ENCODE measurements around the gene MYL6. TPM values are rescaled to one million over a fixed set of nuclear protein-coding genes. Genes with fewer than 3 reads are reported as not detected.

MYL6 gene
- total RNA-seq, 3 donors from 2014 or later = 1,884 to 3,185 (median 1,894) TPM

DNA sequence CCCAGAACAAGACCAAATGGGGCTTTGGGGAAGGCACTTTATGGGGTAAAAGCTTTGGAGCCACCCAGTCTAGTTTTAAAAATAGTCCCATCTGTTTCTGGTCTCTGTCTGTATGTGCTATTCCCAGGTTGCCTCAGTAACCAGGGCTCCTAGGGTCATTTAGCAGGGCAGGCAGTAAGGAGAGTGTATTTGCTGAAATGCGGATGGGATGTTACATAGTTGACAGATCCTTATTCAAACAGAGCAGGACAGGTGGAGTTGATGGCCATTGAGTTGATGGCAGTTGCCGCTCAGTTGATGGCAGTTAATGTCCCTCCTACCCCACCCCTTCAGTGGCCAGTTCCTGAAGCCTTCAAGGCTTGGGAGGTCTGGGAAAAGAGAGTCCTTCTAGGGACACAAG, 35.5 kb upstream of the MYL6 start:
- Histone ChIP-seq H3K4me3 (no peak overlapping the region), H3K36me3 (ENCODE audit: low read depth) (peaks cover 5% of the 10 kb centered on the region), H3K9me3 (no peaks in the 10 kb centered on the region), H3K4me1 (ENCODE audit: low read depth) (peaks cover 30% of the 10 kb centered on the region)
- DNase-seq (no peak), ATAC-seq (no peak)
- TF ChIP-seq, protein P1, sequence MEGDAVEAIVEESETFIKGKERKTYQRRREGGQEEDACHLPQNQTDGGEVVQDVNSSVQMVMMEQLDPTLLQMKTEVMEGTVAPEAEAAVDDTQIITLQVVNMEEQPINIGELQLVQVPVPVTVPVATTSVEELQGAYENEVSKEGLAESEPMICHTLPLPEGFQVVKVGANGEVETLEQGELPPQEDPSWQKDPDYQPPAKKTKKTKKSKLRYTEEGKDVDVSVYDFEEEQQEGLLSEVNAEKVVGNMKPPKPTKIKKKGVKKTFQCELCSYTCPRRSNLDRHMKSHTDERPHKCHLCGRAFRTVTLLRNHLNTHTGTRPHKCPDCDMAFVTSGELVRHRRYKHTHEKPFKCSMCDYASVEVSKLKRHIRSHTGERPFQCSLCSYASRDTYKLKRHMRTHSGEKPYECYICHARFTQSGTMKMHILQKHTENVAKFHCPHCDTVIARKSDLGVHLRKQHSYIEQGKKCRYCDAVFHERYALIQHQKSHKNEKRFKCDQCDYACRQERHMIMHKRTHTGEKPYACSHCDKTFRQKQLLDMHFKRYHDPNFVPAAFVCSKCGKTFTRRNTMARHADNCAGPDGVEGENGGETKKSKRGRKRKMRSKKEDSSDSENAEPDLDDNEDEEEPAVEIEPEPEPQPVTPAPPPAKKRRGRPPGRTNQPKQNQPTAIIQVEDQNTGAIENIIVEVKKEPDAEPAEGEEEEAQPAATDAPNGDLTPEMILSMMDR (IDR thresholded peaks at IDR 0.05) = no peak
- intact Hi-C loops (cut with DNase I, micrococcal nuclease) = loop anchor here in 1 of 2 donors (10.0 kb wide), 1 partner anchor 62 kb away; the partner anchor contains the start of gene SMARCC2

DNA sequence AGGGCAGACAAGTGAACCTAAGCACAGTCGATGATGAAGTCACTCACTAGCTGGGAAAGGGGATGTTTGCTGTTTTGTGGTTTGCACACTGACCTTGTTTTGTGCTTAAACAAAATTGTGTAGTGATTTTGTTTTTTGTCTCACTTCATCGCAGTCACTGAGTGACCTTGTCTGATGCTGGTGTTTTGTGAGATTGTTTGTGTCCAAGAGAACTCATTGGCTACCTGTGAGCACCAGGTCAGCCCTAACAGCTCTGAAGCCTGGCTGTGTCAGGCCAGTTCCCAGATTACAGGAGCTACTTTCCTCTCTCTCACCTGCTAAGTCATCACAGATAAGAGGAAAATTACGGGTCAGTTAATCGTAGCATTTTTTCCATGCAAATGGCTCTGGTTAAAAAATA, 34.0 kb upstream of the MYL6 start:
- DNase-seq (no peak), ATAC-seq (no peak)
- Histone ChIP-seq H3K36me3 (ENCODE audit: low read depth) (peaks cover 5% of the 10 kb centered on the region), H3K4me1 (ENCODE audit: low read depth) (peaks cover 24% of the 10 kb centered on the region), H3K4me3 (no peak overlapping the region), H3K9me3 (no peaks in the 10 kb centered on the region)
- TF ChIP-seq, protein P1 (IDR thresholded peaks at IDR 0.05) = no peak
- intact Hi-C loops (cut with DNase I, micrococcal nuclease) = loop anchor here in 1 of 2 donors (10.0 kb wide), 1 partner anchor 61 kb away; the partner anchor contains the start of gene SMARCC2

DNA sequence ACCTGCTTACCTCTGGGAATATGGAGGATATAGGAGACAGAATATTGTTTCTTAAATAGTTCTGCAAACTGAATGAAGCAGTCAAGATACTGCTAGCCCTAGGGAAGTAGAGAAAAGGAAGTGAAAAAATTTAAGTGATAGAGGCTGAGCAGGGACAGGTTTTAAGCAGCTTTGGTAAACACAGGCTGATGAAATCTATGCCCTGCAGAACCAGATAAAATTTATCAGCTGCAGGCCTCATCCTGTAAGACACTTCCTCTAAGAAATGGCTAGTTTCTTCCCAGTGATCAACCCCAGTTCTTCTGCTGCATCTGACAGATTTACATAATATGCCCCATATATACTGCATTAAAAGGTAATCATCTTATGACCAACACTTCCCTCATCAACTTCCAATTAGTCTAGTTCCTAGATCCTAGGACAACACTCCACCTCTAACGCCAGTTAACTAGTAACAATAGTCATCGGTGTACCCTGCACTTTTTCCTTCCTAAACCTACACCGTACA, 31.4 kb upstream of the MYL6 start:
- H3K4me1 ChIP-seq (ENCODE audit: low read depth) = peaks cover 22% of the 10 kb centered on the region
- ATAC-seq = no peak
- no peak for DNase-seq
- intact Hi-C loops (cut with DNase I, micrococcal nuclease) = loop anchor here in 1 of 2 donors (10.0 kb wide), 1 partner anchor 58 kb away; the partner anchor contains the start of gene SMARCC2
- no peak overlapping the region for H3K4me3 ChIP-seq
- H3K9me3 ChIP-seq = no peaks in the 10 kb centered on the region
- TF ChIP-seq, protein P1 (IDR thresholded peaks at IDR 0.05) = no peak
- H3K36me3 ChIP-seq (ENCODE audit: low read depth) = peaks cover 5% of the 10 kb centered on the region

DNA sequence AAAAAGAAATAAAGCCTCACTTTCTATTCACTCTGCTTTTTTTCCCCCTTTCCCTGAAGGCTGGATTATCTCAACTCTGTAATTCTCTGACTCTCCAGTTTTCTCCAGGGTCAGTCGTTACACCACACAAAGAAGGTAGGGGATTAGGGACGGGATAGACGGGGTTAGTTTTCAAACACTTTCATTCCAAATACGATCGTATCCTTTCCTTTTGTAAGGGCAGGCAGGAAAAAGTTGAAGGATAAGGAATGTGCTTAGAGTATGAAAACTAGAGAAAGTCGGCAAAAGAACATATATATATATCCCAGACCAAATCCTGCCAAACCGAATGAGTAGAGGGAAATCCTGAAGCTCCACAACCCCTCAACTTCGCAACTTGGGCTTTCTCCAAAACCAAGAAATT, 30.7 kb upstream of the MYL6 start:
- peaks cover 22% of the 10 kb centered on the region for H3K4me1 ChIP-seq (ENCODE audit: low read depth)
- intact Hi-C loops (cut with DNase I, micrococcal nuclease) = loop anchor here in 1 of 2 donors (10.0 kb wide), 1 partner anchor 57 kb away; the partner anchor contains the start of gene SMARCC2
- TF ChIP-seq, protein P1 (IDR thresholded peaks at IDR 0.05) = no peak
- no peak for ATAC-seq
- H3K4me3 ChIP-seq = peak overlapping the region; percentile 49
- DNase-seq = no peak
- H3K9me3 ChIP-seq = no peaks in the 10 kb centered on the region
- peaks cover 5% of the 10 kb centered on the region for H3K36me3 ChIP-seq (ENCODE audit: low read depth)

DNA sequence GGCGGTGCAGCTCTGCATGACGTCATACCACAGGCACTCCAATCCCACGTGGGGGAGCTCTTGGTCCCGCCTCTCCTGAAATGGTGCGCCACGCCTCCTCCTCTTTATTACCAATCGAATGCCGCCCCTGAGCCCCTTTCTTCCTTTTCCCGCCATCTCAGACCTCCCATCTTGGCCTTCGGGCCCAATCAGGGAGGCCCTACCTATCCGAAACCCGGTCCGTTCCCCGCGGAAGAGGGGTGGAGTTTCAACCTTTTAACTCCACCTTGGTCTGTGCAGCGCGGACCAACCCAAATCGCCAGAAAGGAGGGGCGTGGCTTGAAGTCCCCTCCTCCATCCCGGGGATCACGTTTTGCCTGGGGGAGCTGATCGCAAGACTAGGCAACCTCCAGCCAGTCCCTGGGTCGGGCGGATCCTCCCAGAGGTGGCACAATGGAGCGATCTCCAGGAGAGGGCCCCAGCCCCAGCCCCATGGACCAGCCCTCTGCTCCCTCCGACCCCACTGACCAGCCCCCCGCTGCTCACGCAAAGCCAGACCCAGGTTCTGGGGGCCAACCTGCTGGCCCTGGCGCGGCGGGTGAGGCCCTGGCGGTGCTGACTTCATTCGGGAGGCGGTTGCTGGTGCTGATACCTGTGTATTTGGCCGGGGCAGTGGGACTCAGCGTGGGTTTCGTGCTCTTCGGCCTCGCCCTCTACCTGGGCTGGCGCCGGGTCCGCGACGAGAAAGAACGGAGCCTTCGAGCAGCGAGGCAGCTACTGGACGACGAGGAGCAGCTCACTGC, 30.1 kb upstream of the MYL6 start, which contains the start of gene ESYT1:
TSS of gene ESYT1 (plus strand) at position 380 of the 782 bp plus-strand sequence. CDS start at position 433, 53 bp downstream.
- ATAC-seq (peak; percentile 85), DNase-seq (peak; percentile 96 to 99 (median 98))
- TF ChIP-seq, protein P1 (IDR thresholded peaks at IDR 0.05) = no peak
- peak within 1 kb of the TSS; percentile 49 for H3K4me3 ChIP-seq
- peaks cover 5% of the 10 kb centered on the region for H3K36me3 ChIP-seq (ENCODE audit: low read depth)
- intact Hi-C loops (cut with DNase I, micrococcal nuclease) = loop anchor here in 1 of 2 donors (10.0 kb wide), 1 partner anchor 57 kb away; the partner anchor contains the start of gene SMARCC2
- H3K9me3 ChIP-seq = no peaks in the 10 kb centered on the region
- H3K4me1 ChIP-seq (ENCODE audit: low read depth) = peaks cover 22% of the 10 kb centered on the region

Data from mucosa of descending colon (tissue), 3 donors.